ENCODE data around the gene VSIG8.

VSIG8 gene

DNA sequence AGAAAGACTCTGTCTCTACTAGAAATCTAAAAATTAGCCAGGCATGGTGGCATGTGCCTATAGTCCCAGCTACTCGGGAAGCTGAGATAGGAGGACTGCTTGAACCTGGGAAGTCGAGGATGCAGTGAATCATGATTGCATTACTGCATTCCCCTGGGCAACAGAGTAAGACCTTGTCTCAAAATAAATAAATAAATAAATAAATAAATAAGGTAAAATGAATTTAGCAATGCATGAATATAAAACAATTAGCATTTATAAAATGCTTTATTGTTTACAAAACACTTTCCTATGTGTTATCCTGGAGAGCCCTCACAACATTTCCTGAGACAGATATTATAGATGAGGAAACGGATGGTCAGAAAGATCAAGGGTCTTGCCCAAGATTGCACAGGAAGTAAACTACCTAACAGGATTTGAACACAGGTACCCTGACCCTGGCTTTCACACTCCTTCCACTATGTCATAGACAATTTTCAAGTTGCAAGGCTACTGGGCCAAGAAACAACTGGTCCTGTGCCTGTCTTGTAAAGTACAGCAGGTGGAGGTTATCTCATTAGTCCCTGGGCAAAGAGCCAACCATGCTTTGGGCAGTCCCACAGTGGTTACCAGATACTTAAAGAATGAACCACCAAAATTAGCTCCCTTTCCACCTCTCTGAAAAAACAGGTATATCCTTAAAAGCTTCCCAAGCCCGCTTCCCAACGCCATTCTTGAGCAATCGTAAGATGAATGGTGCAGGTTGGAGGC is 15.4 kb upstream of the VSIG8 start:
- no peak for DNase-seq (ENCODE audit: low spot score)
- H3K27ac ChIP-seq = no peak overlapping the region
- no peak overlapping the region for H3K4me3 ChIP-seq
- TF ChIP-seq, protein P1, sequence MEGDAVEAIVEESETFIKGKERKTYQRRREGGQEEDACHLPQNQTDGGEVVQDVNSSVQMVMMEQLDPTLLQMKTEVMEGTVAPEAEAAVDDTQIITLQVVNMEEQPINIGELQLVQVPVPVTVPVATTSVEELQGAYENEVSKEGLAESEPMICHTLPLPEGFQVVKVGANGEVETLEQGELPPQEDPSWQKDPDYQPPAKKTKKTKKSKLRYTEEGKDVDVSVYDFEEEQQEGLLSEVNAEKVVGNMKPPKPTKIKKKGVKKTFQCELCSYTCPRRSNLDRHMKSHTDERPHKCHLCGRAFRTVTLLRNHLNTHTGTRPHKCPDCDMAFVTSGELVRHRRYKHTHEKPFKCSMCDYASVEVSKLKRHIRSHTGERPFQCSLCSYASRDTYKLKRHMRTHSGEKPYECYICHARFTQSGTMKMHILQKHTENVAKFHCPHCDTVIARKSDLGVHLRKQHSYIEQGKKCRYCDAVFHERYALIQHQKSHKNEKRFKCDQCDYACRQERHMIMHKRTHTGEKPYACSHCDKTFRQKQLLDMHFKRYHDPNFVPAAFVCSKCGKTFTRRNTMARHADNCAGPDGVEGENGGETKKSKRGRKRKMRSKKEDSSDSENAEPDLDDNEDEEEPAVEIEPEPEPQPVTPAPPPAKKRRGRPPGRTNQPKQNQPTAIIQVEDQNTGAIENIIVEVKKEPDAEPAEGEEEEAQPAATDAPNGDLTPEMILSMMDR (IDR thresholded peaks at IDR 0.05) = no peak

- no peak overlapping the region for H3K4me3 ChIP-seq
- no peak for DNase-seq (ENCODE audit: low spot score)
- TF ChIP-seq, protein P1 (IDR thresholded peaks at IDR 0.05) = no peak
- no peak overlapping the region for H3K27ac ChIP-seq
Measured at GRCh38 chr1:159873530-159874143, 11.2 kb upstream of the VSIG8 start.

- TF ChIP-seq, protein P1 (IDR thresholded peaks at IDR 0.05) = no peak
- Histone ChIP-seq H3K27ac (no peak overlapping the region), H3K4me3 (no peak overlapping the region)
- DNase-seq (ENCODE audit: low spot score) = no peak
Measured at GRCh38 chr1:159872891-159873290, 10.4 kb upstream of the VSIG8 start.

- no peak overlapping the region for H3K4me3 ChIP-seq
- TF ChIP-seq, protein P1 (IDR thresholded peaks at IDR 0.05) = no peak
- H3K27ac ChIP-seq = no peak overlapping the region
- no peak for DNase-seq (ENCODE audit: low spot score)
Measured at GRCh38 chr1:159870704-159871103, 8.2 kb upstream of the VSIG8 start.

DNA sequence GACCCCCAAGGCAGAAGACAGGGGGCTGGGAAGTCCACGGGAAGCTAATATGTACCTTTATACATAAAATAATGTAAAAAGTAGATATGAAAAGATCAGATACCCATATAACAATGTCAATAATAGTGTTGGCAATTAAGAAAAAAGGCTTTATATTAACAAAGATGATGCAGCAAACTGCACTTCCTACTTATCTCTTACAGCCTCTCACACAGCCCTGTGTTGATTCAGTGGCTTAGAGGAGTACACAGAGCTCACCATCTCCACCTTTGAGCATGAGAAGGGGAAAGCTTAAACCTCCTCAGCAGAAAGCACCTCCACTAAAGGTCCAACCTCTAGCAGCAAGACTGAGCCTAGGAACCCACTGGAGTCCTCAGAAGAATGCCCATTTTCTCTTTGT is 7.2 kb upstream of the VSIG8 start:
- Histone ChIP-seq H3K4me3 (no peak overlapping the region), H3K27ac (no peak overlapping the region)
- TF ChIP-seq, protein P1 (IDR thresholded peaks at IDR 0.05) = no peak
- no peak for DNase-seq (ENCODE audit: low spot score)

- TF ChIP-seq, protein P1 (IDR thresholded peaks at IDR 0.05) = no peak
- no peak overlapping the region for H3K4me3 ChIP-seq
- DNase-seq (ENCODE audit: low spot score) = no peak
- H3K27ac ChIP-seq = no peak overlapping the region
Measured at GRCh38 chr1:159869173-159869572, 6.7 kb upstream of the VSIG8 start.

DNA sequence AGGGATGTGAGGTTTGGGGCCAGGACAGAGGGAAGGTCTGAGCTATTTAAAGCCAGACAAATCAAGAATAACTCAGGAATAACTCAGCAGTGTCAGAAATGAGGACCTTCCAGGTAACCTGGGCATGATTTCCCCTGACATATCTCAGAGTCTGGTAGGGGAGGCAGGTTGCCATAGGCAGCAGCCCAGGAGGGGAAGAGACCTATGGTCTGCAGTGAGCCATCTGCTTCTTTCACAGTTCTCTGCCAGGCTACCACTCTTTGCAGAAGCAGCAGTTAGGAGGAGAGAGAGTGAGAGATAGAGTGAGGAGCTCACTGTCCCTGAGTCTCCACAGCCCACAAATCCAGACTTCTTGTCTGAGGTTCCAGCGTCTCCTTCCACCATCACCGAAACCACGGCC is 6.3 kb upstream of the VSIG8 start:
- DNase-seq (ENCODE audit: low spot score) = no peak
- TF ChIP-seq, protein P1 (IDR thresholded peaks at IDR 0.05) = no peak
- H3K4me3 ChIP-seq = no peak overlapping the region
- H3K27ac ChIP-seq = no peak overlapping the region

Measured in coronary artery (tissue), 2 donors.